ENCODE results near the gene OR8B3.

The OR8B3 gene

DNA sequence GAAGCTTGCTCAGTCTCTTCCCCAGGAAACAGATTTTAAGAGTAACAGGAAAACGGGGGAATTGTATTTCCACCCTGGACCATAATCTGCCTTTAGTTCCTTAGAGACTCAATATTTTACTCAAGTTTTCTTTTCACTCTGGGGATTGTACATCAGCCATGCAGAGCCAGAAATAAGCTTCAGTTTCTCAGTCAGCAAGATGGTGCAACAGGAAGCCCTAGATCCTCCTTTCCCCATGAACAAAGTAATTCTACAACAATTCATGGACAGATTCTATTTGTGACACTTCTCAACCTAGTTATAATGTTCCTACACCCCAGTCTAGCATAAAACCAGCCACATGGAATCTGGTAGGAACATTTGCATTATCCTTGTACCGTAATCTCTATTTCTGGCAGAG, 39.3 kb downstream of the OR8B3 start:
- no peak for DNase-seq

DNA sequence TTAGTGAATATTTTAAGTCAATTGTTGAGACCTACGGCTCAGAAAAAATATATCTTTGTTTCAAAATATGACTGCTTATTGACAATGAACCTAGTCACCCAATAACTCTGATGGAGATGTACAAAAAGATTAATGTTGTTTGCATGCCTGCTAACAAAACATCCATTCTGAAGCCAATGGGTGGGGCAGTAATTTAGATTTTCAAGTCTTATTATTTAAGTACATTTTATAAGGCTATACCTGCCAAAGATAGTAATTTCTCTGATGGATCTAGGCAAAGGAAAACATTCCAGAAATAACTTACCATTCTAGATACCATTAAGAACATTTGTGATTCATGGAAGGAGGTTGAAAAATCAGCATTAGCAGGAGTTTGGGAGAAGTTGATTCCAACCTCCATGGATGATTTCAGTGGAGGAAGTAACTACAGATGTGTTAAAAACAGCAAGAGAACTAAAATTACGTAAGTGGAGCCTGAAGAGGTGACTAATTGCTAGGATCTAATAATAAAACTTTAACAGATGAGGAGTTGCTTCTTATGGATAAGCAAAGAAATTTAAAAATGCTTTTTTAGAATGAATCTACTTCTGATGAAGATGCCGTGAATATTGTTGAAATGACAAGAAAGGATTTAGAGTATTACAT, 52.4 kb downstream of the OR8B3 start:
- DNase-seq: no peak
